Endothelial cell of umbilical vein (primary cell): ENCODE data around the gene CIC. TPM values are rescaled to one million over a fixed set of nuclear protein-coding genes. Genes with fewer than 3 reads are reported as not detected.

Experiments used
- BruUV-seq: library from RNA; stranded (reverse); fragments of 400-500 nt; replicated peaks from 2 replicates; lab custom pipeline; 2021; lab: Mats Ljungman, UMichigan
- CTCF ChIA-PET: fragments of 300-600, 350-600 bp; sonication (Branson Sonifier 250); formaldehyde crosslinking; loops from one replicate; lab custom pipeline; 2021; ENCODE audit warnings: antibody characterized with exemption, inconsistent platforms; lab: Charles Lee
- POLR2A ChIA-PET: fragments of 300-600, 350-600 bp; sonication (Branson Sonifier 250); formaldehyde crosslinking; loops from one replicate; lab custom pipeline; 2021; ENCODE audit warnings: antibody characterized with exemption, inconsistent platforms; lab: Charles Lee
- DNase-seq: peaks from one replicate; pipeline ENCODE4 v3.0.0-alpha.2; 2011; ENCODE audit warnings: low read depth, low spot score
- FAIRE-seq: peaks from 2 replicates; lab custom pipeline; 2011; peaks lifted over from hg19 to GRCh38; lab: Jason Lieb, UNC
- H2AFZ ChIP-seq: 2 replicates; pipeline ENCODE4 v1.6.0; 2012; ENCODE audit warnings: low read depth, low read length, control low read depth, inconsistent platforms
- H3K27ac ChIP-seq: 2 replicates; pipeline ENCODE4 v1.5.1; 2011; ENCODE audit warnings: low read depth, mild to moderate bottlenecking, control low read depth, low read length, moderate library complexity; ENCODE audit not compliant: insufficient read depth
- H3K27me3 ChIP-seq, 2 experiments: 2 replicates each; pipeline versions ENCODE4 v1.6.0 to v1.6.1; 2011; ENCODE audit warnings: low read length in 2 of 2, mixed read lengths in 1 of 2; ENCODE audit not compliant: control insufficient read depth in 2 of 2, insufficient read depth in 2 of 2
- H3K36me3 ChIP-seq, 2 experiments: 2 replicates in 1 of 2; 3 replicates in 1 of 2; pipeline ENCODE4 v1.5.1; 2011; ENCODE audit warnings: low read length in 2 of 2, mild to moderate bottlenecking in 1 of 2, moderate library complexity in 1 of 2; ENCODE audit not compliant: control insufficient read depth in 2 of 2, insufficient read depth in 2 of 2; ENCODE audit errors: extremely low read depth in 1 of 2
- H3K4me1 ChIP-seq: 3 replicates; pipeline ENCODE4 v1.5.1; 2011; ENCODE audit warnings: mild to moderate bottlenecking, low read length; ENCODE audit not compliant: control insufficient read depth, insufficient read depth; ENCODE audit errors: extremely low read depth
- H3K4me2 ChIP-seq: 2 replicates; pipeline ENCODE4 v1.6.1; 2011; ENCODE audit warnings: low read length, control low read depth, mixed read lengths; ENCODE audit not compliant: insufficient read depth
- H3K4me3 ChIP-seq, 3 experiments: fragments of 200-600 bp in 1 of 3; sonication (generic), shearing (Covaris generic) in 1 of 3; replicated peaks in 1 of 3; 2 replicates each; pipeline ENCODE4 v1.5.1; 2011 to 2016; ENCODE audit warnings: control low read depth in 3 of 3, low read length in 3 of 3, mild to moderate bottlenecking in 2 of 3, inconsistent platforms in 1 of 3, low read depth in 1 of 3, moderate library complexity in 1 of 3; ENCODE audit not compliant: insufficient read depth in 1 of 3
- H3K79me2 ChIP-seq: 2 replicates; pipeline ENCODE4 v1.6.0; 2012; ENCODE audit warnings: low read length, inconsistent platforms; ENCODE audit not compliant: control insufficient read depth, insufficient read depth
- H3K9ac ChIP-seq: replicated peaks from 2 replicates; pipeline ENCODE3; 2011; ENCODE audit warnings: low read length, control low read depth; ENCODE audit not compliant: insufficient read depth; ENCODE audit errors: extremely low read depth
- H3K9me1 ChIP-seq: replicated peaks from 3 replicates; pipeline ENCODE4 v1.6.0; 2011; ENCODE audit warnings: mild to moderate bottlenecking, low read length; ENCODE audit not compliant: control insufficient read depth, insufficient read depth; ENCODE audit errors: extremely low read depth
- H3K9me3 ChIP-seq: replicated peaks from 2 replicates; pipeline ENCODE4 v1.5.1; 2012; ENCODE audit warnings: low read length, inconsistent platforms; ENCODE audit not compliant: control insufficient read depth, insufficient read depth
- H4K20me1 ChIP-seq: replicated peaks from 2 replicates; pipeline ENCODE3; 2011; ENCODE audit warnings: mild to moderate bottlenecking, low read length; ENCODE audit not compliant: control insufficient read depth, insufficient read depth; ENCODE audit errors: extremely low read depth
- CTCF ChIP-seq, 2 donors: IDR thresholded peaks; 1 replicate in 1 of 2; 2 replicates in 1 of 2; pipeline ENCODE4 v1.5.1; 2011; ENCODE audit warnings: low read length in 2 of 2, mild to moderate bottlenecking in 2 of 2, moderate library complexity in 2 of 2, control low read depth in 1 of 2, inconsistent platforms in 1 of 2, low read depth in 1 of 2; ENCODE audit not compliant: insufficient read depth in 1 of 2; ENCODE audit errors: extremely low read depth in 1 of 2
- EZH2 ChIP-seq: IDR thresholded peaks from 2 replicates; pipeline ENCODE4 v1.6.1; 2012; ENCODE audit warnings: borderline replicate concordance, low read depth, mild to moderate bottlenecking, moderate library complexity, low read length, inconsistent platforms; ENCODE audit not compliant: severe bottlenecking
- FOS ChIP-seq: IDR thresholded peaks from 2 replicates; pipeline ENCODE4 v1.6.1; 2011; ENCODE audit warnings: mild to moderate bottlenecking, low read length, moderate library complexity, borderline replicate concordance; ENCODE audit not compliant: insufficient read depth
- GATA2 ChIP-seq: IDR thresholded peaks from 2 replicates; pipeline ENCODE4 v1.7.0; 2011; ENCODE audit warnings: low read depth, mild to moderate bottlenecking, moderate library complexity, mixed read lengths, low read length; ENCODE audit not compliant: insufficient read length, insufficient read depth
- JUN ChIP-seq: IDR thresholded peaks from 2 replicates; pipeline ENCODE4 v1.6.1; 2011; ENCODE audit warnings: borderline replicate concordance, low read depth; ENCODE audit not compliant: insufficient read length, insufficient read depth
- MAX ChIP-seq: IDR thresholded peaks from 2 replicates; pipeline ENCODE4 v1.6.1; 2011; ENCODE audit not compliant: insufficient read depth, insufficient read length
- MYC ChIP-seq: IDR thresholded peaks from one replicate; pipeline ENCODE4 v1.6.1; 2011; ENCODE audit warnings: mild to moderate bottlenecking, low read depth, low read length
- POLR2A ChIP-seq: IDR thresholded peaks from 2 replicates; pipeline ENCODE4 v1.6.1; 2012; ENCODE audit warnings: low read depth, mild to moderate bottlenecking, control low read depth, low read length
- POLR2AphosphoS5 ChIP-seq: IDR thresholded peaks from 2 replicates; pipeline ENCODE4 v1.6.1; 2012; ENCODE audit warnings: low read depth, mild to moderate bottlenecking, control low read depth, low read length, moderate library complexity; ENCODE audit not compliant: insufficient read depth
- dilution Hi-C: fragments of 300-500 bp; cut with MboI; formaldehyde crosslinking; loops from one replicate; pipeline ENCODE4 v1.15.0; 2019; ENCODE audit warnings: low sequenced_read_pairs; ENCODE audit not compliant: extremely low pct_ligation_motif_present
- intact Hi-C: fragments of 100-400 bp; cut with micrococcal nuclease; formaldehyde crosslinking; loops from one replicate; pipeline ENCODE4 v1.10.0; 2022
- polyA plus RNA-seq, 4 experiments: library from polyadenylated mRNA; depleted of rRNA in 3 of 4; stranded (reverse) in 3 of 4; unstranded in 1 of 4; fragments of >200 nt; gene quantifications; 2 replicates each; pipeline versions ENCODE4 v1.2.1 to v1.2.3, GENCODE V29; 2011 to 2012; ENCODE audit warnings: missing spikeins in 1 of 4
- total RNA-seq: library from RNA; stranded (reverse); gene quantifications from 2 replicates; pipeline ENCODE4 v1.2.3, GENCODE V29; 2021

The CIC gene
- total and polyA plus RNA-seq, 2 donors (not counting 3 experiments of a cell fraction or from before 2014, with no cell fraction given): 18.4 to 86.0 TPM

GRCh38 chr19:42233678-42234292 is 35.3 kb upstream of the CIC start:
- dilution Hi-C loops: no loop called here
- H2AFZ ChIP-seq: no peak overlapping the region
- no peak overlapping the region for H3K4me3 ChIP-seq
- TF ChIP-seq POLR2AphosphoS5 (no peak), GATA2 (no peak)
- H3K36me3 ChIP-seq: peaks cover 15 to 57% of the 10 kb centered on the region in 2 experiments
- peaks cover 5% of the 10 kb centered on the region for H3K79me2 ChIP-seq
- intact Hi-C loops: no loop called here
- H3K4me1 ChIP-seq: no peaks in the 10 kb centered on the region
- BruUV-seq: no TSS peak
- DNase-seq (no peak), FAIRE-seq (no peak)
- ChIA-PET POLR2A (interaction anchor here (1.8 kb wide), 1 partner anchor 9 kb away, joined by 3 read pairs; no protein-coding TSS in a partner anchor), CTCF (interaction anchor here (1.5 kb wide), 1 partner anchor 14 kb away, joined by 4 read pairs; the partner anchor contains the start of gene ZNF526)
- no peaks in the 10 kb centered on the region for H3K9me3 ChIP-seq
- no peaks in the 10 kb centered on the region for H3K27me3 ChIP-seq
- no peaks in the 10 kb centered on the region for H4K20me1 ChIP-seq
- no peak overlapping the region for H3K4me2 ChIP-seq
- no peaks in the 10 kb centered on the region for H3K9me1 ChIP-seq
- no peak overlapping the region for H3K9ac ChIP-seq
- H3K27ac ChIP-seq: no peak overlapping the region

- H3K4me1 ChIP-seq: no peaks in the 10 kb centered on the region
- H3K4me2 ChIP-seq: no peak overlapping the region
- H3K9me1 ChIP-seq: no peaks in the 10 kb centered on the region
- H3K27me3 ChIP-seq: no peaks in the 10 kb centered on the region
- no TSS peak for BruUV-seq
- H3K4me3 ChIP-seq: no peak overlapping the region
- H3K9me3 ChIP-seq: no peaks in the 10 kb centered on the region
- TF ChIP-seq GATA2 (no peak), POLR2A (no peak), MAX (no peak), JUN (no peak), POLR2AphosphoS5 (no peak), CTCF (IDR thresholded peaks at IDR 0.05; ENCODE audit: extremely low read depth in 1 of 2, insufficient read depth in 1 of 2, low read depth in 1 of 2, low read length in 2 of 2) (no peak), MYC (no peak), EZH2 (no peak), FOS (no peak)
- H2AFZ ChIP-seq: no peak overlapping the region
- ChIA-PET CTCF (interaction anchor here (1.2 kb wide), 1 partner anchor 126 kb away, joined by 4 read pairs; no protein-coding TSS in a partner anchor), POLR2A (interaction anchor here (1.8 kb wide), 1 partner anchor 9 kb away, joined by 3 read pairs; no protein-coding TSS in a partner anchor)
- intact Hi-C loops (no loop called here), dilution Hi-C loops (no loop called here)
- H4K20me1 ChIP-seq: no peaks in the 10 kb centered on the region
- H3K27ac ChIP-seq: no peak overlapping the region
- DNase-seq (no peak), FAIRE-seq (no peak)
- no peak overlapping the region for H3K9ac ChIP-seq
- peaks cover 9% of the 10 kb centered on the region for H3K79me2 ChIP-seq
- H3K36me3 ChIP-seq: peaks cover 12 to 54% of the 10 kb centered on the region in 2 experiments
Measured at GRCh38 chr19:42234364-42234763, 34.7 kb upstream of the CIC start.
